GM19193 (cell line): ENCODE measurements around the gene FOXL1.

Source experiments
- POLR2A ChIP-seq: IDR thresholded peaks from 4 replicates; pipeline ENCODE4 v1.6.1; 2011; ENCODE audit not compliant: insufficient read depth, insufficient read length; ENCODE audit errors: extremely low read depth

Gene FOXL1

DNA sequence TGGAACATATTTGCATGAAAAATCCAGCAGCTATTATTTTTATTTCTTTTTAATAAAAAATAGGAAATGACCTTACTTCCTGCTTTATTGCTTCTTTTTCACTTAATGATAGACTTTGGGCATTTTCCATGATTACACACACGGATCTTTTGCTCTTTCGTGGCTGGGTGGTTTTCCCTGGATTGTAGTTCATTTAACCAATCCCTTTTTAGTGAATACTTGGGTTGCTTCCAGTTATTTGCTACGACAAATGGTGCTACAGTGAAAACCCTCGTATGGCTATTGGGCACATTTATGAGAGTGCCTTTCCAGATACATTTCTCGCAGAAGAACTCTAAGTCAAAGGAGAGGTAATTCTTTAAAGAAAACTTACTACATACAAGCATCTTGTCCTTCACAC lies 38.6 kb downstream of the FOXL1 start:
- no peak for TF ChIP-seq POLR2A

DNA sequence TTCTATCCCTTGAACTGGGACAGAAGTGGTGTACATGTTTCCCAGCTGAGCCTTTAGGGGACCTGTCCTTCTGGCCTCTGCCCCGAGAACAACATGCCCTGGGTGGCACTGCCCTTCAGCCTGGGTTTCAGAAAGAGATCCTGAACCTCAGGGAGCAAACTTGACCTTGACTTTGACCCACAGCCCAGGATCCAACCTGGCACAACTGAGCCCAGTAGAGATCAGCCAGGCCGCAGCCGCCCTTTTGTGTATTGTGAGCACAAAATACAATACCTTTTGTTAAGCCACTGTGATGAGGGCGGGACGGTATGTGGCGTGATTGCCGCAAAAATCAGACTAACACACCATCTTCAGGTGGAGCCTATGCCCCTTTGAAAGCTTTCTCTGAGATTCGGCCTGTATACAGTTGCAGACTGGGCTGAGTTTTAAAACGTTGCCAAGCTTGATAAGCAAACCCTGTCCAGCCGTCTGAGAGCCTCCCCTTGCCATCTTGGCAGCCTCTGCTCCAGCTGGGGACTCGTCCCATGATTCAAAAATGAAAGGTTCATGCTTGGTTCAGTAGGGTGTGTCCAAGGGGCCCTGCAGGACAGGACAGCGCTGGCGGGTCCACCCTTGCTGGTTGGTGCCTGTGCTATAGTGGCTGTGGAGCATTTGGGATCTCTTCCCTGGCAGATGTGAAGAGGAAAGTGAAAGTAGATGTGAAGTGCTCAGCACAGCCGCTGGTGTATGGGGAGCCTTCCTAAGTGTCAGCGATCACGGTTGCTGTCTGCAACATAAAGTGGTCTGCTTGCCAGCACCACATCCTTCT lies 40.3 kb downstream of the FOXL1 start:
- TF ChIP-seq POLR2A, result no peak

DNA sequence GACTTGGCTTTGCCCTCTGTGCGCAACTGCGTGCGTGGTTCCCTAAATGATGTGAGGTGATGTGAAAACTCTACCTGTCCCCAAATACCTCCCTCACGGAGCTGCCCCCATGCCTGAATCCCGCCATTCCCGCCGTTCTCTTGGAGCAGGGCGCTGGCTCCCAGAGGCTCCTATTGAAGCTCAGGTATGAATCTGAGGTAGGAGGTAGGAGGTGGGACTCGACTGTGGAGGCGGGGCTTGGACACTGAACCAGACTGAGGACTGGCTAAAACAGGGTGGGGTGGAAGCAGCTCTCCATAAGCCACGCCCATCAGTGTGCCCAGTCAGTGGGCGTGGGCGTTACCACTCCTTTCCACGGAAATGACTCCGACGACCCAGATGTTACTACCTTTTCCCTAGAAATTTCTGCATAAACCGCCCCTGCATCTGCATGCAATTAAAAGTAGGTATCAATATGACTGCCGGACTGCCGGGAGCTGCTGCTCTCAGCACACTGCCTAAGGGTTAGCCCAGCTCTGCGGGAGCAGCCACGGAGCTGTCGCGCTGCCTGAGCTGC lies 41.0 kb downstream of the FOXL1 start:
- no peak for TF ChIP-seq POLR2A

DNA sequence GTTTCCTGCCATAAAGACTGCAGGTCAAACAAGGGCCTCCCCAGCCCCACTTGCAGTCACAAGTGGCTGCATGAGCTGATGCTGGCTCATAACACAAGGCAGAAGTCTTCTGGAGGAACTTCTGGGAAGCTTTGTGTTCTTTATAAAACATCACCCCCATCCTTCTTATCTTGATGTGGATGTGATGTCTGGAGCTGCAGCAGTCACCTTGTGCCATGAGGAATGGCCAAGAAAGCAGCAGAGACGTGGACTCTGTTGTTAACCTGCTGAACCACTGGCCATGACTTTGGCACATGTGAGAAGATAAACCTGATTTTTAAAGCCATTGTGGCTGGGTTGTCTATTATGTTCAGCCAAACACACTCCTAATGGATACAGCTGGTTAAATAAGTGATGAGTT lies 41.8 kb downstream of the FOXL1 start:
- TF ChIP-seq POLR2A, result no peak

DNA sequence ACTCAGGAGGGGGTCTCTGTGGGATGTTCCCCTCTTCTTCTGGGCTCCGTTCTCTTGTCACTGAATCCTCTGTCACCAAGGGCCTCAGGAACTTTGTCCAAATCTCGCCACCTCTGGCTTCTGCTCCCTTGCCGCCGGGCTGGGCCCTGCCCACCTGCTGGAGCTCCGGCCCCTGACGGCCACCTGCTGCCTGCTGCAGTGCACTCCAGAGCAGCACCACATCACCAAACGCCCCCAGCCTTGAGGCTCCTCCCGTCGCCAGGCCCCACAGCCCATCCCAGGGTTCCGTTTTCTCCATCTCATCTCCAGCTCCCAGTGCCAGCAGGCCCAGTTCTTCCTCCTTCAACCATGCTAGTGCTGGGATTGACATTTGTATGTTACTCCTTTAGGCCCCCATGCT lies 43.6 kb downstream of the FOXL1 start:
- TF ChIP-seq POLR2A, result no peak

DNA sequence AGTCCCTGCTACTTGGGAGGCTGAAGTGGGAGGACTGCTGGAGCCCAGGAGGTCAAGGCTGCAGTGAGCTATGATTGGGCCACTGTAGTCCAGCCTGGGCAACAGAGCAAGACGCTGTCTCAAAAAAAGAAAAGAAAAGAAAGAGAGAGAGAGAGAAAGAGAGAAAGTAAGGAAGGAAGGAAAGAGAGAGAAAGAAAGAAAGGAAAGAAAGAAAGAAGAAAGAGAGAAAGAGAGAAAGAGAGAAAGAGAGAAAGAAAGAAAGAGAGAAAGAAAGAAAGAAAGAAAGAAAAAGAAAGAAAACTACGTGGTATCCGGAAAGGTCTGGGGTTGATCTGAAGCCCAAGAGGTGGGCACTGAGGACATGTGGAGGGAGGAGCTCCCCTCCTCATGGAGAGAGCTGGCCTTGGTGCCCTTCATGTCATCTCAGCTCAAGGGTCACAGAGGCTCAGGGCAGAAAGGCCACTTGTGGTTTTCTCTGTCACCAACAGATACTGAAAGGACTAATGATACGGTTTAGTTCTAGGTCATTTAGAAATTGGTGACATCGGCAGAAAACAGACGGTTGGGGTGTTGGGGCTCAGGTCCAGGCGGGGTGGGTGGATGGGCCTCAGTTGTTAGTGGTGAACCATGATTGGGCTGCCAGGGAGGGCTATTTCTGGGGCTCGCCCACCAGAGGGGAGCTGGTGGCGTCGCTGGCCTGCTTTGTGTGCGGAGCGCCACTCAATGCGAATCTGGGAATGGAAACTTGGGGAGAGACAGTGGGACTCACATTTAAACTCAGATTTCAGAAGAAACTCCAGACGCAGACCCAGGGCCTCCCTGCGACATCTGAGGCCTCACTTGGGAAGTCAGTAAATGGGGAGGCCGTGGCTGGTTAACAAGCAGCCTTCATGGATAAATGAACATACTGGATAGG lies 44.6 kb downstream of the FOXL1 start:
- no peak for TF ChIP-seq POLR2A

DNA sequence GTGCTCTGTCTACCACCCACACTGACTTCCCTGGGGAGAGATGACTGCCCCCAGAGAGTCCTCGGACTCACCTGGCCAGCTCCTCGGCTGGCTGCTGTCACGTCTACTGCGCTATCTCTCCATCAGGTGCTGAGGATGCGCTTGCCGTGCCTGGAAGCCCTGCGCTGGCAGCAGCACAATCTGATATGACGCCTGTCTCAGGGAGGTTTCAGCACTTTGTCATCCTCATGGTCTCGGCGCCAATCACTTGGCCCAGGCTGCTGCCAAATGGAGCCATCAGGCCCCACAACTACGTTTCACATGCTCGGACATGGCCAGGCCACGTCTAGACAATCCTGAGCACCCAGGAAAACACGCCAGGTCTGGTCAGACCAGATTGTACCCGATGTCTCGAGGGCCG lies 46.7 kb downstream of the FOXL1 start:
- TF ChIP-seq POLR2A, result no peak

DNA sequence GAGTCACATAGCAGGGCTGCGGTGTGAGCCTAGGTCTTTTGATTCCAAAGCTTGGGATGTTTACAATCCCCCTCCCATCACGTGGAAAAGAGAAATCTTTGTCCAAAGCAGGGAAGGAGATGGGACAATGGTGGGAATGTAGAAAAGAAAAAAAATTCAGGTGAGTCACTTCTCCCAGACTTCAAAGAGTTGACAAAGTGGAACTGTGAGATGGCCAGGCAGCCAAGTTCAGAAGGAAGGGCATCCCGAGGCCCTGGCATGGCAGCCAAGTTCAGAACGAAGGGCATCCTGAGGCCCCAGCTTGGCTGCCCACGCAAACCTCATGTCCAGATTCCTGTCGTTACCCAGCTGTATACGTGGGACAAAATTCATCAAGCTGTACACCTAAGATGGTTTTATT lies 47.5 kb downstream of the FOXL1 start:
- no peak for TF ChIP-seq POLR2A

DNA sequence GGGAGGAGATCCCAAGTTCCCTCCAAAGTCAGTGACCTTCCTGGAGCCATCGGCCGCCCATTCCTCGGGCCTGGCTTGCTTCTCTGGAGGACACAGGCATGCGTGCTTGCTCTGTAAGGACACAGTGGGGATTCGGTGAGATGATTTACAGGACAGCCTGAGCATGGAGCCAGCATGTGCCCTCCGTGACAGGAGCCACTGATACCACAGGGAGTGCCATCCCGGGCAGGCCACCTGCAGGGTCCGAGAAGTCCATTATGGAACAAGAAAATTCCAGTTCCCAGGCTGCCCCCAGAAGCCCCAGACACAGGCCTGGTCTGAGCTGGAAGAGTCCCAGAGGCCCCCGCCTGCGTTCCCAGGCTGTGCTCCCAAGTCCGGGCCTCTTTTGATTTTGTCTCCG lies 47.9 kb downstream of the FOXL1 start:
- TF ChIP-seq POLR2A, result no peak

DNA sequence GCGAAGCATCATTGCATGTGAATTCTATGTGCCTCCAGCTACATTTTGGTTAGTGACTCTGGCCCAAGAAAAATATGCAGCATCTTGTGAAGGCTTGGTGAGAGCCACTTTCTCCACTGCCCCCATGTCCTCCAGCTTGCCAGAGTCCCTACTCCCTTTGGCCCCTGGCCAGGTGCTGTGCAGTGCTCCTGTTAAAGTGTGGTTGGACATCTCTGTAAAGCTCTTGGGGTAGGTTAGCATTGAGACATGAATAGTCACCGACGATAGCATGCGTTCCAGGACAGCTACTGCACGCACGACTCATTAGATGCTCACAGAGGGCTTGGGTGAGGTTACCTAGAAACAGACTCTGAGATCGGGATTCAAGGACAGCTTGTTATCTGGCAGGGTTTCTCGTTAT lies 48.6 kb downstream of the FOXL1 start:
- TF ChIP-seq POLR2A, result no peak

DNA sequence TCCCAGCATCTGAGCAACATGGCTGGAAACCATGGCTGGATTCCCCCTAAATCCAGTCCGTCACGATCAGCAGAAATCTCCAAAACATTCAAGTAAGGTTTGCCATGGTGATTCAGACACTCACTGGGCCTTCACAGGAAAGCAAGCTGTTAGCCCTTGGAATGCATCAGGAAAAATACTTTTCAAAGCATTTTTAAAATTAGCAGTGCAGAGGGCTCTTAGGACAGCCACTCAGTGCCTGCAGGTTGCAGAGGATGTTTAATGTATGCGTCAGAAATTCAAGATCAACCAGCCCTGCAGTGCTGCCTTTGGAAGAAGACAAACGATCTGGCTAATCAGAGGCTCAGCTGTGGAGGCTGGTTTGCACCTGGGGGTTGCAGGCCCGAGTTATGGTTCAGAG lies 50.3 kb downstream of the FOXL1 start:
- no peak for TF ChIP-seq POLR2A

DNA sequence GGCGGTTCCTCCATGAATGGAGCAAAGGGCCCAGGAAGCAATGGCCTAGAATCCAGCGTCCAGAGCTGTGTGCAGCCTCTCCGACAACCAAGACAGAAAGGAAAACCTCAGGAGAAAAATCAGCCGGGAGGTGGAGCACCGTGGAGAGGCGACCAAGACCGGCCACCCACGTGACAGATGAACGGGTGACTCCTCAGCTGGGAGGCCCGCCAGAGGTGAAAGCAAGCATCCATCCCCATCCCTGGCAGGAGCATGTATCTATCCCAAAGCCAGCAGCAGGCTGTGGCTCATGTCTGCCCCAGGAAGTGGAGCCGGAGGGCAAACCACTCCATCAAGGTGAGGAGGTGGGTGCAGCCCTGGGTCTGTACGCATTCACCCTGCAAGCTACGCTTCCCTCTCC lies 52.1 kb downstream of the FOXL1 start:
- no peak for TF ChIP-seq POLR2A

DNA sequence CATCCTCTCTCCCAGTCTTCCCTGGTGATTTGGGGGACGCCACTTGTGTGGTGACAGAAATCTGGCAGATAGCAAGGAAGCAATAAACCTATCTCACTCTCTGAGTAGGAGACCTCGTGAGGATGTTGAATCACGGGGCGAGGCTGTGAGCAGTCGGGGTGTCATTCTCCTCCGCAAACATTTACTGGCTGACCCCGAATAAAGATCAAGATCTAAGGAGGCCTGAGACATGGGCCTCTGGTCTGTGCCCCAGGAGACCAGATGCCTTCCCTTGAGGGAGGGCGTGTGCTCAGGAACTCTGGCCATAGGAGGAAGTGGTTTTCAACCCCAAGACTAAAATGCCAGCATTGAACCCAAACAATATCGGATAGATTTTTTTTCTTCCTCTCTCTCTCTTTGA lies 53.1 kb downstream of the FOXL1 start:
- no peak for TF ChIP-seq POLR2A
